Brain microvascular endothelial cell (primary cell): ENCODE measurements around the gene ZCCHC3.

Source experiments
- DNase-seq: peaks from one replicate; pipeline ENCODE4 v3.0.0-alpha.2; 2020
- H3K27ac ChIP-seq: fragments of 250-450 bp; sonication (Bioruptor Pico); 2 replicates; pipeline ENCODE4 v1.5.1; 2020; ENCODE audit warnings: mild to moderate bottlenecking, moderate library complexity
- H3K27me3 ChIP-seq: fragments of 250-450 bp; sonication (Bioruptor Pico); replicated peaks from 2 replicates; pipeline ENCODE4 v1.5.1; 2020; ENCODE audit warnings: mild to moderate bottlenecking
- H3K36me3 ChIP-seq: fragments of 250-450 bp; sonication (Bioruptor Pico); replicated peaks from 2 replicates; pipeline ENCODE4 v1.5.1; 2020; ENCODE audit warnings: mild to moderate bottlenecking
- H3K4me3 ChIP-seq: 2 replicates; pipeline ENCODE4 v1.5.1; 2011; ENCODE audit warnings: low read depth, mild to moderate bottlenecking, control low read depth, low read length, moderate library complexity
- CTCF ChIP-seq: IDR thresholded peaks from 2 replicates; pipeline ENCODE4 v1.5.1; 2011; ENCODE audit warnings: low read depth, mild to moderate bottlenecking, moderate library complexity, low read length, control low read depth, inconsistent platforms; ENCODE audit errors: missing control alignments
- in situ Hi-C: cut with HindIII; loops from 2 replicates; pipeline ENCODE4 v1.10.0; 2017; ENCODE audit warnings: low sequenced_read_pairs, low pct_ligation_motif_present

Gene ZCCHC3

GRCh38 chr20:309306-309840, 12.0 kb downstream of the ZCCHC3 start:
- Histone ChIP-seq H3K4me3 (peak overlapping the region; percentile 53), H3K36me3 (no peaks in the 10 kb centered on the region), H3K27ac (peak overlapping the region; percentile 97), H3K27me3 (no peaks in the 10 kb centered on the region)
- no peak for DNase-seq
- peak; percentile 23 for TF ChIP-seq CTCF
- in situ Hi-C loops = no loop called here

- H3K27ac ChIP-seq = peak overlapping the region; percentile 97
- DNase-seq = peak; percentile 99
- no peaks in the 10 kb centered on the region for H3K27me3 ChIP-seq
- no peak for TF ChIP-seq CTCF
- in situ Hi-C loops = no loop called here
- peak overlapping the region; percentile 53 for H3K4me3 ChIP-seq
- H3K36me3 ChIP-seq = no peaks in the 10 kb centered on the region
Observed at GRCh38 chr20:309841-310644, 12.7 kb downstream of the ZCCHC3 start.

GRCh38 chr20:310645-311044, 13.3 kb downstream of the ZCCHC3 start:
- H3K4me3 ChIP-seq = no peak overlapping the region
- H3K27me3 ChIP-seq = no peaks in the 10 kb centered on the region
- no peaks in the 10 kb centered on the region for H3K36me3 ChIP-seq
- in situ Hi-C loops = no loop called here
- peak overlapping the region; percentile 46 for H3K27ac ChIP-seq
- no peak for DNase-seq
- TF ChIP-seq CTCF = no peak

DNA sequence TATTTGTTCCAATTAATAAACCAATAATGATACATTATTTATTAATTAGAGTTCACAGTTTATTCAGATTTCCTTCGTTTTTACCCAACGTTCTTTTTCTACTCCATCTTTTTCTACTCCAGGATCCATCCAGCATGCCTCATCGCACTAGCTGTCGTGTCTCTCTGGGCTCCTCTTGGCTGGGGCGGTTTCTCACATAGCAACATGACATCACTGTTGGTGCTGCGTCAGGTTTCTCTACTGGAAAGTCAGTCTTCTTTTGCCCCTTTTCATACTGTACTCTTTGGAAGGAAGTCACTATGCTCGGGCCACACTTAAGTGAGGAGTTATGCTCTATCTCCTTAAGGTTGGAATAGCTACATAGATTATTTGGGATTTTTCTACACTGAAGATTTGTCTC, 14.2 kb downstream of the ZCCHC3 start:
- no peak for DNase-seq
- TF ChIP-seq CTCF = no peak
- Histone ChIP-seq H3K27me3 (no peaks in the 10 kb centered on the region), H3K27ac (no peak overlapping the region), H3K36me3 (no peaks in the 10 kb centered on the region), H3K4me3 (no peak overlapping the region)
- in situ Hi-C loops = no loop called here

GRCh38 chr20:312067-312466, 14.7 kb downstream of the ZCCHC3 start:
- in situ Hi-C loops = no loop called here
- no peak for TF ChIP-seq CTCF
- no peak overlapping the region for H3K27ac ChIP-seq

More at GRCh38 chr20:312067-312466, 14.7 kb downstream of the ZCCHC3 start:
- Histone ChIP-seq H3K27me3 (no peaks in the 10 kb centered on the region), H3K4me3 (no peak overlapping the region), H3K36me3 (no peaks in the 10 kb centered on the region)
- no peak for DNase-seq
